IPS-18a (cell line): ENCODE measurements around the gene CFAP77.

ENCODE experiments used
- H3K27ac ChIP-seq: one replicate; pipeline ENCODE4 v1.5.1; 2013; ENCODE audit warnings: low read length
- H3K27me3 ChIP-seq: one replicate; pipeline ENCODE4 v1.6.1; 2013; ENCODE audit warnings: mild to moderate bottlenecking, low read length; ENCODE audit not compliant: control insufficient read depth, insufficient read depth
- H3K36me3 ChIP-seq: one replicate; pipeline ENCODE4 v1.6.1; 2013; ENCODE audit warnings: low read depth, low read length; ENCODE audit not compliant: control insufficient read depth
- H3K4me1 ChIP-seq: one replicate; pipeline ENCODE4 v1.6.1; 2013; ENCODE audit warnings: low read depth, low read length; ENCODE audit not compliant: control insufficient read depth
- H3K4me3 ChIP-seq: one replicate; pipeline ENCODE4 v1.5.1; 2013; ENCODE audit warnings: low read length
- H3K9ac ChIP-seq: one replicate; pipeline ENCODE4 v1.6.1; 2013; ENCODE audit warnings: mild to moderate bottlenecking, low read length, moderate library complexity
- H3K9me3 ChIP-seq: one replicate; pipeline ENCODE4 v1.6.1; 2013; ENCODE audit warnings: low read depth, low read length; ENCODE audit not compliant: control insufficient read depth

CFAP77 gene

DNA sequence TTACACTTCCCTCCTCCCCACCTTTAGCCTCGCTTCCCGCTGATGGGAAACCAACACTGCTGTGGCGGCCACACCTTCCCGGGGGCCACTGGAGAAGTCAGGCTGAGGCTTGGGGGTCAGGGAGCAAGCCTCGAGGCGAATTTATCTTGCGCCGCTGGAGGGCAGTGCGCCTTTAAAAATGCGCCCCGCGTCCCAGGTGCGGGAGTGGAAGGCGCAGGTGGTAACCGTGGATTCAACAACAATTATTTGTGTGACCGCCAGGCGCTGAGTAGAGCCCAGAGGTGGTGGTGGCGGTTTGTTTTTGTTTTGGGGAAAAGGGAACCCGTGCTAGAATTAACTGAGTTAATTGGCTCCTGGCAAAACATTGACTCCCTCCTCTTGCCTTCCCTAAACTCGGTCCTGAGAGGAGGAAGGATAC is 1.1 kb downstream of the CFAP77 start:
- peaks cover 79% of the 10 kb centered on the region for H3K27me3 ChIP-seq

DNA sequence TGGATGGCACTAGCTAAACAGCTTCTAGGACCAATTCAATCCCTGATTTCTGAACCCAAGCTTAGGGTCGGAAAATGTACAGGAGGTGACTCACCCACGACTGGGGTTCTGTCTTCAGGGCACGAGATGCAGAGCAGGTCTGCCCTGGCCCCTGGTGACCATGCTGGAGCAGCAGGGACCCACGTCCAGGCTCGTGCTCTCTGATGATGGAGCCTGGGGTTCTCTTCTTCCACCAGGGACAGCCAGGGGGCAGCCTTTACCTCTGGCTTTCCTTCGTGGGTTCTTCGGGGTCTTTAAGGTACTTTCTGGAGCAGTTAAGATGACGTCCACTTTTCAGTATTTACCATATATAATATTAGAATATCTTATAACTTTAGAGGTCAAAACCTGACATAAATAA is 2.1 kb downstream of the CFAP77 start:
- Histone ChIP-seq H3K27me3 (peaks cover 80% of the 10 kb centered on the region), H3K9ac (no peak overlapping the region), H3K4me3 (no peak overlapping the region), H3K9me3 (no peaks in the 10 kb centered on the region), H3K36me3 (no peaks in the 10 kb centered on the region), H3K4me1 (peaks cover 17% of the 10 kb centered on the region), H3K27ac (no peak overlapping the region)

More for the DNA sequence above, 1.1 kb downstream of the CFAP77 start:
- Histone ChIP-seq H3K9ac (no peak overlapping the region), H3K9me3 (no peaks in the 10 kb centered on the region), H3K36me3 (no peaks in the 10 kb centered on the region), H3K27ac (no peak overlapping the region), H3K4me3 (peak overlapping the region; percentile 62), H3K4me1 (peaks cover 20% of the 10 kb centered on the region)

DNA sequence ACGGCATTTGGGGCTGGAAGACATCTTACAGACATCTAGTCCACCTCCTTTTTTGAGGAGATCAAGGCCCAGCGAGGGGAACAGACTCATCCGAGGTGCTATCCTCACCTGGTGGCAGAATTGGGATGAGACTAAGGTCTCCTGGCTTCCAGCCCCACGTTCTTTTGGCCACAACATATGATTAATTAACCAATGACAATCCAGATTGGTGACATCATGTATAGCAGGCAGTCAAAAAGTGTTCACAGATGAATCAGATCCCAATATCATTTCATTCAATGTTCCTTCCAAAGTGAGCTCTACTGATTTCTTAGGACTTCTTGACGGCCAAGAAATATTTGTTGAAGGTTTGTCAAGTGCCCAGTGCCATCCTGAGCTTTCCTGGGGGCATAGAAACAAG is 3.9 kb downstream of the CFAP77 start:
- H3K9me3 ChIP-seq, result no peaks in the 10 kb centered on the region
- peaks cover 16% of the 10 kb centered on the region for H3K4me1 ChIP-seq
- H3K36me3 ChIP-seq, result no peaks in the 10 kb centered on the region
- H3K9ac ChIP-seq, result no peak overlapping the region
- no peak overlapping the region for H3K27ac ChIP-seq
- H3K27me3 ChIP-seq, result peaks cover 69% of the 10 kb centered on the region
- no peak overlapping the region for H3K4me3 ChIP-seq

DNA sequence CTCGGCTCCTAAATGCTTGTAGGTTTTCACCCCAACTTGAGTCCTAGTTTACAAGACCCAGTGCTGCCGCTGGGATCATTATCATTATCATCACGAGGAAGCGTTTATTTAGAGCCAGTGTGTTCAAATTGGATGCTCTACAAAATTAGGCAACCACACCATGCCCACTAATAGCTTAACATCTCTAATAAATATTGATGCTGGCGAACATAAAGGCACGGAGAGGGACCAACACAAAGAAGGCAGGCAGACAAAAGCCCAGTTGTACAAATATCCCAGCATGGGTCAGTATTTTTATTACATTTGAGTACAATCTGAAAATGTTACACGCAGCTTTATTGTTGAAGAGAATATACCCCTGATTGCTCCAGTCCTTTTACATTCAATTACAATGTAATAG is 4.7 kb downstream of the CFAP77 start:
- H3K27ac ChIP-seq, result no peak overlapping the region
- H3K4me1 ChIP-seq, result peaks cover 16% of the 10 kb centered on the region
- H3K9me3 ChIP-seq, result no peaks in the 10 kb centered on the region
- no peak overlapping the region for H3K9ac ChIP-seq
- peaks cover 61% of the 10 kb centered on the region for H3K27me3 ChIP-seq
- no peaks in the 10 kb centered on the region for H3K36me3 ChIP-seq
- H3K4me3 ChIP-seq, result no peak overlapping the region

DNA sequence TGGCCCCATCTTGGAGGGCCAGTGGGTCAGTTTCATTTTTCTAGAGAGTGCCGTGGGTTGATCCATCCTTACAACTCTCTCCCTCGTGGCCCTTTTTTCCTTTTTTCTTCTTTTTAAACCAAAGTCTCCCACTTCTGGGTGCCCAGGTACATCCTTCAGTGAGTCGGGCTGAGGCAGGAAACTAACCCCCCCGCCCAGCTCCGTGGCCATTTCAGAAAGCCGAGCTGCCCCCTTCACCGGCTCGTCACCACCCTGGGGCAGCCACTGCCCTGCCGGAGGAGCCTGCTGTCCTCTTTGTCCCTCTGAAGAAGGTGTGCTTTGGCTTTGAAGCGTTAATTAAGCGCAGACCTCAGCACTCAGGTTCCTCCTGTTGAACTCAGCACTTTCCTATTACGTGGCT is 5.2 kb downstream of the CFAP77 start:
- peaks cover 56% of the 10 kb centered on the region for H3K27me3 ChIP-seq

DNA sequence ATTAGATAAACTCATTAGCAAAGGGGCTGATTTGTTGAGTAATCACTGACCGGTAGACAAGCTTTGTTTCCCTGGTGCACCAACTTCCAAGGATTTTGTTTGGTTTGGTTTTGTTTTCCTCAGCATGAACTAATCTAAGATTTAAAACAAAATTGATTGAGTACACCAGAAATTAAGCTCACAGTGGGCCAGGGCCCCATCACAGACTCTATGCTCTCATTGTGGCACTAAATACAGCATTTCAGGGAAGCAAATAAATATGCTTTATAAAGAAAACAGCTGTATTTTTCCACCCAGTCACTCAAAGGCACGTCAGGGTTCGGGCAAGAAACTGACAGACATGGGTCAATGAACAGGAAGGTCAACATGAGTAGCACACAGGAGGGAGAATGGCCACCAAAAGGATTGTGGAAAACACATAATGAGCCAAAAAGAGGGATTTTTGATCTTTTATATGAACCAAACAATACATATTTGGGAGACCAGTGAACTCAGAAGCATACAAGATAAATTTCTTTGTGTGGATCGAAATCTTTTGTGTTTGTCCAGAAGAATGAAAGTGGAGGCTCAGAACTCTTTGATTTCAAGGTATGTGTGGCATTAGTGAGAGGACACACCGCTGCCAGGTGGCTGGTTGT is 8.8 kb downstream of the CFAP77 start:
- H3K36me3 ChIP-seq, result no peaks in the 10 kb centered on the region
- H3K27ac ChIP-seq, result no peak overlapping the region
- no peak overlapping the region for H3K4me3 ChIP-seq
- peaks cover 39% of the 10 kb centered on the region for H3K27me3 ChIP-seq
- no peak overlapping the region for H3K9ac ChIP-seq
- H3K4me1 ChIP-seq, result peaks cover 16% of the 10 kb centered on the region
- H3K9me3 ChIP-seq, result no peaks in the 10 kb centered on the region

More for the DNA sequence above, 5.2 kb downstream of the CFAP77 start:
- Histone ChIP-seq H3K9ac (no peak overlapping the region), H3K27ac (no peak overlapping the region), H3K9me3 (no peaks in the 10 kb centered on the region), H3K4me3 (peak overlapping the region; percentile 0), H3K36me3 (no peaks in the 10 kb centered on the region), H3K4me1 (peaks cover 16% of the 10 kb centered on the region)

DNA sequence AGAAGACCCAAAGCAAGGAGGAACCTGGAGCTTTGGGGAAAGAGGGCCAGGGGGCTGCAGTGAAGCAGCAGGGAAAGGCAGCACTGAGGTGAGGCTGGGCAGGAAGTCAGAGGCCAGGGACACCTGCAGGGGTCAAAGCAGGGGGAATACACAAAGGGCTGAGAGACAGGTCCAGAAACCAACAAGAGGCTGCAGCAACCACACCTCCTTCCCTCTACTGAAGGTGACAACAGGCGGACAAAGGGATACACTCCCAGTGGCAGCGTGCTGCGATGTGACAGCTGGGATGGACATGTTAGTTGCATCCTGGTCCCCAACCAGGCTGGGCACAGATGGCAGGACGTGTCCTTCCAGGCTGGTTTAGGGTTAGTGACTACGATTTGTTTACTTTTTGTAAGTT is 12.6 kb downstream of the CFAP77 start:
- Histone ChIP-seq H3K4me1 (peaks cover 28% of the 10 kb centered on the region), H3K9me3 (no peaks in the 10 kb centered on the region), H3K27ac (no peak overlapping the region), H3K27me3 (peaks cover 39% of the 10 kb centered on the region), H3K4me3 (no peak overlapping the region), H3K9ac (no peak overlapping the region), H3K36me3 (no peaks in the 10 kb centered on the region)

DNA sequence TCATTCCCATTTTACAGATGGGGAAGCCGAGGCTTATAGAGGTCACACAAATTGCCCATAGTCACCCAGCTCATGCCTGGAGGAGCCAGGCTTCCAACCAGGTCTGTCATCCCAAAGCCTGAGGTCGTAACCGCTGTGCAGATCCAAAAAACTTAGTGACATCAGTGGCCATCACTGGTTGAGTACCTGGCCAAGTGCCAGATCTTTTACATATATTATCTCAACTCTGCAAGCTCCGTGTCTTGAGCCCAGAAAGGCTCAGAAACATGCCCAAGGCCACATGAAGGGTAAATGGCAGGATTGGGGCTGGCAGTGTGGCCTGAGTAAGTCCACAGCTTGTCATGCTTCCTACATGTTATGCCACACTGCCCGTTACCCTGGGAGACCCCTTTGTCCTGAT is 13.5 kb downstream of the CFAP77 start:
- peaks cover 39% of the 10 kb centered on the region for H3K27me3 ChIP-seq
- no peak overlapping the region for H3K27ac ChIP-seq
- H3K4me1 ChIP-seq, result peaks cover 28% of the 10 kb centered on the region
- H3K9me3 ChIP-seq, result no peaks in the 10 kb centered on the region
- no peak overlapping the region for H3K4me3 ChIP-seq
- H3K36me3 ChIP-seq, result no peaks in the 10 kb centered on the region
- no peak overlapping the region for H3K9ac ChIP-seq

DNA sequence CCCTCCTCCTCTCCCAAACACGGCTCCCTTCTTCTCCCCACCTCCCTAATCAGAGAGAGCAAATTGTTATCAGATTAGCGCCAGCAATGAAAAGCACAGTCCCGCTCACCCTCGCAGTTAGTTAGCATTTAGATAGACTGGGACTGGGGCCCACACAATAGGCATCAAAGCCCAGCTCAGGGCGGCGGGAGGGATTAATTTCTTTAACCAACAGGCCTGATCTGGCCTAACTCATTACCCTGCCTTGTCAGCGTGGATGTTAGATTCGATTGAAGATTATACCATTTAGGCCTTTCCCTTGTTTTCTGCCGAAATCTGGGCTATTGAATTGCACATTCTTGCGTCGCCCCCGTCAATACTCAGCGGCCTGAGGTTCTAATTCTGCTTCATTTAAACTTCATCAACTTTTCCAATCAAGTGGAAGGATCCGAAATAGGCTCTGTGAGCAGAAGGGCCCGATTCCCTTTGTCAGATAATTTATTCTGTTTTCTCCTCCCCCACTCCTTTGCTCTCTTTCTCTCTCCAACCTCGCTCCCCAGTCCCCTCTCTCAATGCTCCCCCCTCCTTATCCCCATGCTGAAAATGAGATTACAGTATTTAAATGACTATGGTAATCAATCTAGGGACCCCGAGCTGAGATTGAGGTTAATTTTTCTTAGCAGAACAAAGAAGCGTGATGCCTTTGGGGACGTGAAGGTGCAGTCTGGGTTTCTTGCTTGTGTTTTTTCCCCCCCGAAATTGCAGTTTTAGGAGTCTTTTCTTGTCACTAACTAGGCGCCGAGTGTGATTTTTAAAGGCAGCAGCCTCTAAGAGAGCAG is 15.1 kb downstream of the CFAP77 start:
- H3K4me1 ChIP-seq, result peaks cover 28% of the 10 kb centered on the region
- H3K4me3 ChIP-seq, result peak overlapping the region; percentile 59
- H3K36me3 ChIP-seq, result no peaks in the 10 kb centered on the region
- H3K27ac ChIP-seq, result no peak overlapping the region
- H3K9me3 ChIP-seq, result no peaks in the 10 kb centered on the region
- peak overlapping the region; percentile 55 for H3K9ac ChIP-seq
- H3K27me3 ChIP-seq, result peaks cover 39% of the 10 kb centered on the region

DNA sequence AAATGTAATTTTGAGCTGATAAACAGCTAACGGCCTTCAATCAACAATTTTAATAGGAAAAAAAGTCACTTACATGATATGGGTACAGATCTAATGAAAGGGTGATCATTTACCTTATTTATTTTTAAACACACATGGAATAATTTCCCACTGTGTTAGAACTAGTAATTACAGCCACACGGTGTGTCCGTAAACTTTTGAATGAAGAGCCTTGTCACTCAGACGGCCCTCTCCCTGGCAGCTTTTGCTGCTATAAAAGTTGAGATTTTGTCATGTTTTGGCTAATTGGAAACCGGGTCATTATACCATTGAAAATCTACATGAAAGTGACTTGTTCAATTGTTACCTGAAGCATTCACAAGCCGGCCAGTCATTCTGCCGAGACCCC is 15.7 kb downstream of the CFAP77 start:
- peaks cover 28% of the 10 kb centered on the region for H3K4me1 ChIP-seq
- H3K27ac ChIP-seq, result no peak overlapping the region
- peaks cover 39% of the 10 kb centered on the region for H3K27me3 ChIP-seq
- peak overlapping the region; percentile 55 for H3K9ac ChIP-seq
- no peaks in the 10 kb centered on the region for H3K9me3 ChIP-seq
- no peaks in the 10 kb centered on the region for H3K36me3 ChIP-seq
- H3K4me3 ChIP-seq, result peak overlapping the region; percentile 59

DNA sequence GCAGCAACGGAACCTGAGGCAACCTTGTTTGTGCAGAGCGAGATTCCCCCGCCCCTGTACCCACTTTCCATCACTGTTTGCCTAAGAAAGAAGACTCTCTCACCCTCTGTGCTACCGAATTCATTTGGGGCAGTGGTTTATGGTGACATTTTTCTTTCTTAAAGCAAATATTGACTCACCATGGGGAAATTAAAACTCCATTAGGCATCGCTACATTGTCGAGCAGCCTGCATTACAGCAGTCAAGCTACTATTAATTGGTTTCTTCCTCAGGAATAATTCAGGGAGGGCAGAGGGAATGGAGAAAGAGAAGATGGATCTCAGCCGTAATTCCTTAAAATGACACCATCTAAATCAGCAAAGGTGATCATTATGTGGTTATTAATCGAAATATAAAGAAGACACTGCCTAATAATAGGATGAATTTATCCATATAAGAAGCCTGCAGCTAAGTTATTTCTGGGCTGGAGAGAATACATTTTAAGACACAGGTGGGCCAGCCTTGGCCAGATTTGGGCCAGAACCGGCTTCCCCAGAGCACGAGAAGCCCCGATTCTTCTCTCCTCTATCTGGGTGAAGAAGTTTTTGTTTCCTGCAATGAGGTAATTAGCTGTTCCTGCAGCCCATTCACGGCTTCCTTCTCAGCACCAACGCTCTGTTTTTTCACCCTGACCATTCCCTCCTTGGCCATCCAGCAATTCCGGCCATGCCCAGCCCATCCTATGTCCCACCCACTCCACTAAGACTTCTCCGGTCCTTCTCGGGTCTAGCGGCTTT is 16.8 kb downstream of the CFAP77 start:
- Histone ChIP-seq H3K36me3 (no peaks in the 10 kb centered on the region), H3K4me1 (peaks cover 28% of the 10 kb centered on the region), H3K27ac (no peak overlapping the region), H3K27me3 (peaks cover 39% of the 10 kb centered on the region), H3K9me3 (no peaks in the 10 kb centered on the region), H3K9ac (no peak overlapping the region), H3K4me3 (no peak overlapping the region)
